Measurements from ENCODE around the gene SAP25.
"Not testable (repeated sequence)": the region's sequence is repeated elsewhere in the genome, so short reads cannot be mapped to it uniquely, and the experiment has no call there.

The SAP25 gene

DNA sequence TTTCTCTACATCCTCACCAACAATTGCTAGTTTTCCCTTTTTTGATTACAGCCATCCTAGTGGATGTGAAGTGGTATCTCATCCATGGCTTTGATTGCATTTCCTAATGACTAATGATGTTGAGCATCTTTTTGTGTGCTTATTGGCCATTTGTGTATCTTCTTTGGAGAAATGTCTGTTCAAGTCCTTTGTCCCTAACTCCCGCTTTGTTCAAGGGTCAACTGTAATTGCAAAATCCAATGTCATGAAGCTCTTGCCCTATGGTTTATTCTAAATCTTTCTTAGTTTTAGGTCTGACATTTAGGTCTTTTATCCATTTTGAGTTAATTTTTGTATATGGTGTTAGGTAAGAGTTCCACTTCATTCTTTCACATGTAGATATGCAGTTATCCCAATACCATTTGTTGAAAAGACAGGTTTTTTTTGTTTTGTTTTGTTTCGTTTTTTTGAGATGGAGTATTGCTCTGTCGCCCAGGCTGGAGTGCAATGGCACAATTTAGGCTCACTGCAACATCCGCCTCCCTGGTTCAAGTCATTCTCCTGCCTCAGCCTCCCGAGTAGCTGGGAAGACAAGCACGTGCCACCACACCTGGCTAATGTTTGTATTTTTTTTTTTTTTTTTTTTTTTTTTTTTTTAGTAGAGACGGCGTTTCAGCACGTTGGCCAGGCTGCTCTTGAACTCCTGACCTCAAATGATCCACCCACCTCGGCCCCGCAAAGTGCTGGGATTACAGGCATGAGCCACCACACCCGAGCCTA is 45.4 kb downstream of the SAP25 start:
- not testable (repeated sequence) for DNase-seq

DNA sequence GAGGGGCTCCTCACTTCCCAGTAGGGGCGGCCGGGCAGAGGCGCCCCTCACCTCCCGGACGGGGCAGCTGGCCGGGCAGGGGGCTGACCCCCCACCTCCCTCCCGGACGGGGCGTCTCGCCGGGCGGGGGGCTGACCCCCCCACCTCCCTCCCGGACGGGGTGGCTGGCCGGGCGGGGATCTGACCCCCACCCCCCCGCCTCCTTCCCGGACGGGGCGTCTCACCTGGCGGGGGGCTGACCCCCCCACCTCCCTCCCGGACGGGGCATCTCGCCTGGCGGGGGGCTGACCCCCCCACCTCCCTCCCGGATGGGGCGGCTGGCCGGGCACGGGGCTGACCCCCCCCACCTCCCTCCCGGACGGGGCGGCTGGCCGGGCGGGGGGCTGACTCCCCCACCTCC is 50.5 kb downstream of the SAP25 start:
- DNase-seq: not testable (repeated sequence)
